GM12801 (cell line): ENCODE data around the gene LPIN3.

Experiments
- CTCF ChIP-seq: IDR thresholded peaks from one replicate; pipeline ENCODE4 v1.5.1; 2011; ENCODE audit warnings: control low read depth; ENCODE audit not compliant: insufficient read length; ENCODE audit errors: extremely low read depth

Gene LPIN3

GRCh38 chr20:41382791-41383305 is 42.2 kb downstream of the LPIN3 start:
- no peak for TF ChIP-seq CTCF

DNA sequence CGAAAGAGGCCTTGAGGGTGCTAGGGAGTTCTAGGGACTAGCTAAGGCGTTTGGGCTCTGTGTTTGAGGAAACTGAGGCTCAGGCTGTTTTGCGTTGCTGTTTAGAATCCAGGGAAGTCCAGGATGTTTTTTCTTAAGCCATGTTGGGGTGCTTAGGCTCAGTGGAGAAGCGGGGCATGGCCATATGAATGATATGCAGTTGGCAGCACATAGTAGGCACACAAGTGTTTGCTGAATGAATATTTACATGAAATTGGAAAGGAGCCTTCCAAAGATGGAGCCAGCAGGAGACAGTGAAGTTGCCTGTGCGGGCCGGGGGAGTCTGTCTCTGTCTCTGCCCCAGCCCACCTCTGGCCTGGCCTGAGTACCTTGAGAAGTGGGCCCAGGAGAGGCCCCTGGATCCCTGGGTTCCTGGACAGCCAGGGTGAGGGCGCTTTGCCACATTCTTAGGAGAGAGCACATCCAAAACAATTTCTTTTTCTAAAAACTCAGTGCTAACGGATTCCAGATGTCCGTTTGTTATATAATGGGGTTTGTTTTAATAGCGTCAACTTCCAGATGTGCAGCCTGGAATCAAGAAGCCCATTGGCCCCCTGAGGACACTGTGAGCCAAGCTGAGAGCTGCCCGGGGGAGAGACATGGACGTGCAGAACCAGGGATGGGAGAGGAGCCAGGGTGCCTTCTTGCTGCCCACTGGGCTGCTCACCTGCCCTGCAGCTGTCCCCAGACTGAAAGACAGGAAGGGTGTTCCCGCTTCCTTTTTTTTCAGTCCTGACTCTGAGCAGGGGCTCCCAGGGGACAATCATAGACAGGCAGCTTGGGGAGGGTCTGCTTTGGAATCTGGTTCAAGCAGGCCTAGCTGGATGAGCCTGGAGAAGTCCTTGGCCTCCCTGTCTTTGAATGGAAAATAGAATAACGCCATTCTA is 46.1 kb downstream of the LPIN3 start:
- TF ChIP-seq CTCF: no peak

DNA sequence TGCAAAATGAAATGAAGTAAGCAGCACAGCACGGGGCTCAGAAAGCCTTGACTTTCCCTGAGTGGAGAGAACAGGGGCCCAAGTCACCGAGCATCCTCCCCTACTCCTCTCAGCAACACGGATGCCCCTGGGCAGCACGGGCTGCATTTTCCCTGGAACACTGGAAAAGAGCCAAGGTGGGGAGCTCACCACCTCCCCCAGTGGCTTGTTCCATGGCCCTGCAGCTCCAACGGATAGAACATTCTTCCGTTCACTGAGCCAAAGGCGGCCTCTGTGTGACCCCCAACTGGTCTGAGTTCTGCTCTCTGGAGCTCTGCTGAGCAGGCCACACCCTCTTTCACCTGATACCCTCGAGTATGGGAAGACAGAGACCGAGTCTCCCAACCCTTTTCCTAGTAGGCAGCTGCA is 46.8 kb downstream of the LPIN3 start:
- TF ChIP-seq CTCF: no peak

GRCh38 chr20:41390889-41391288 is 50.3 kb downstream of the LPIN3 start:
- TF ChIP-seq CTCF: no peak

DNA sequence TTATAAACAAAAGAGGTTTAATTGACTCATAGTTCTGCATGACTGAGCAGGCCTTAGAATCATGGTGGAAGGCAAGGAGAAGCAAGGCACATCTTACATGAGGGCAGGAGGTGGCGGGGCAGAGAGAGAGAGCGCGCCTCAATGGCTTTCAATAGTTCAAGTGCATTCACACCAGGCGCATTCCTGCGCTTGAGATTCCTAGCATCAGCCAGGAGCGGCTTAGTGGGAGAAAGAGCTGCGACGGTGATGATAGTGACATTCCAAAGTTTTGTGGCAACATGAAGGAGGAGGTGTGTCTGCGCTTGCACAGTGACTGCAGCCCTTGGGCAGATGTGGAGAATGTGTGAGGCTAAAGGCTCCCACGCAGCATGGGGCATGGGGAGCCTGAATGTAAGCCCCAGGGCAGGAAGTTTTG is 51.0 kb downstream of the LPIN3 start:
- TF ChIP-seq CTCF: no peak

DNA sequence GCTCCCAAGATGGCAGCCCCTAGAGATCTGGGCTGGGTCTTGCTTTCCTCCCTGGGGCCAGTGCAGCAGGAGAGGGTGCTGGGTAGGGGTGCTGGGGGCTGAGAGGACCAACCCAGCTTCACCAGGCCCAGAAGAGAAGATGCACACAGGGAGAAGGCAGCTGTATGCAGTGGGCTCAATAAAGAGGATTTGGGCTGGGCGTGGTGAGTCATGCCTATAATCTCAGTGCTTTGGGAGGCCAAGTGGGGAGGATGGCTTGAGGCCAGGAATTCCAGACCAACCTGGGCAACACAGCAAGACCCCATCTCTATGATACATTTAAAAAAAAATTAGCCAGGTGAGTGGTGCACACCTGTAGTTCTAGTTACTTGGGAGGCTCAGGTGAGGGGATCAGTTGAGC is 51.7 kb downstream of the LPIN3 start:
- TF ChIP-seq CTCF: no peak

- TF ChIP-seq CTCF: no peak
These were observed 52.5 kb downstream of the LPIN3 start for GRCh38 chr20:41392871-41393704.
